Uterus (tissue), 4 donors: Measurements from ENCODE around the gene FRMD4B. TPM values are rescaled to one million over a fixed set of nuclear protein-coding genes. Genes with fewer than 3 reads are reported as not detected.

Experiments
- DNase-seq, 2 donors: peaks; one replicate each; pipeline ENCODE4 v3.0.0-alpha.2; 2019 to 2020
- H3K27ac ChIP-seq, 2 donors: fragments of 200-600 bp; sonication (generic); 1 replicate in 1 of 2; 2 replicates in 1 of 2; pipeline ENCODE4 v1.5.1; 2016 to 2018
- H3K27me3 ChIP-seq, 2 donors: fragments of 200-600 bp; sonication (generic); one replicate each; pipeline ENCODE4 v1.5.1; 2018 to 2019; ENCODE audit warnings: control low read depth in 1 of 2
- H3K36me3 ChIP-seq, 2 donors: fragments of 200-600 bp; sonication (generic); one replicate each; pipeline ENCODE4 v1.5.1; 2019; ENCODE audit warnings: control low read depth in 1 of 2
- H3K4me1 ChIP-seq, 2 donors: fragments of 200-600 bp; sonication (generic); one replicate each; pipeline ENCODE4 v1.5.1; 2018 to 2019; ENCODE audit warnings: control low read depth in 1 of 2
- H3K4me3 ChIP-seq, 2 donors: fragments of 200-600 bp; sonication (generic); 1 replicate in 1 of 2; 2 replicates in 1 of 2; pipeline ENCODE4 v1.5.1; 2018 to 2019; ENCODE audit warnings: mild to moderate bottlenecking in 1 of 2
- H3K9me3 ChIP-seq, 2 donors: fragments of 200-600 bp; sonication (generic); one replicate each; pipeline ENCODE4 v1.5.1; 2019; ENCODE audit warnings: control low read depth in 1 of 2
- POLR2A ChIP-seq, 2 donors: fragments of 450-650 bp; IDR thresholded peaks; one replicate each; pipeline ENCODE4 v1.6.1; 2016; ENCODE audit warnings: antibody characterized with exemption in 2 of 2, mild to moderate bottlenecking in 1 of 2, moderate library complexity in 1 of 2
- intact Hi-C: fragments of 100-400 bp; cut with DNase I; formaldehyde crosslinking; loops from one replicate; pipeline ENCODE4 v1.15.1; 2023; ENCODE audit warnings: low total_unique reads
- total RNA-seq, 4 donors: library from RNA; depleted of rRNA in 3 of 4; stranded (reverse); fragments of >200 nt in 3 of 4; gene quantifications; one replicate each; pipeline versions ENCODE4 v1.1.0 to v1.2.4, GENCODE V29; 2014 to 2023
- TF ChIP-seq, protein P1 (sequence below), 4 experiments: fragments of 200-600 bp in 2 of 4; fragments of 450-650 bp in 2 of 4; sonication (generic) in 2 of 4; IDR thresholded peaks; one replicate each; pipeline ENCODE4 v1.5.1; 2016 to 2019; ENCODE audit warnings: antibody characterized with exemption in 4 of 4, mild to moderate bottlenecking in 2 of 4, moderate library complexity in 1 of 4
- donor health status: DM: yes; HTN: yes; CAD: no.

Gene FRMD4B
- total RNA-seq, 4 donors from 2014 or later, result 9.4 to 87.0 (median 23.6) TPM

DNA sequence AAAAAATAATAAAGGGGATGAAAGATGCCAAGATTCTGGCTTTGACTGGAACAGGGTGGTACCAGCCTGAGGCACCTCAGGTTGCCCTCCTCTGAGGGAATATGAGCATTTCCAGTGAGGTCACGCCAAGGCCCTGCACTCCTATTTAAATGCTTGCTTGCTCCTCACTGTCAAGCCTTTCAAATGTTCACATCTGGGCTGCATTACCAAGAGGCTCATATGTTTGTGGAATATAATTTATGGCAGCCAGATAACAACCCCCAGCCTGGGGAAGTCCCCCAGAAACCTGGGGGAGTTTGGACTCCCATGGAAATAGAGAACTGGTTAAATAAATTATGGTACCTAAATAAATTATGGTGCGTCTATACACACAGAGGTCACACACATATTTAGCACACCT lies 88.4 kb downstream of the FRMD4B start:
- H3K4me3 ChIP-seq, result no peak overlapping the region
- peaks cover 0 to 6% of the 10 kb centered on the region in 2 donors for H3K4me1 ChIP-seq
- intact Hi-C loops, result no loop called here
- TF ChIP-seq, protein P1, sequence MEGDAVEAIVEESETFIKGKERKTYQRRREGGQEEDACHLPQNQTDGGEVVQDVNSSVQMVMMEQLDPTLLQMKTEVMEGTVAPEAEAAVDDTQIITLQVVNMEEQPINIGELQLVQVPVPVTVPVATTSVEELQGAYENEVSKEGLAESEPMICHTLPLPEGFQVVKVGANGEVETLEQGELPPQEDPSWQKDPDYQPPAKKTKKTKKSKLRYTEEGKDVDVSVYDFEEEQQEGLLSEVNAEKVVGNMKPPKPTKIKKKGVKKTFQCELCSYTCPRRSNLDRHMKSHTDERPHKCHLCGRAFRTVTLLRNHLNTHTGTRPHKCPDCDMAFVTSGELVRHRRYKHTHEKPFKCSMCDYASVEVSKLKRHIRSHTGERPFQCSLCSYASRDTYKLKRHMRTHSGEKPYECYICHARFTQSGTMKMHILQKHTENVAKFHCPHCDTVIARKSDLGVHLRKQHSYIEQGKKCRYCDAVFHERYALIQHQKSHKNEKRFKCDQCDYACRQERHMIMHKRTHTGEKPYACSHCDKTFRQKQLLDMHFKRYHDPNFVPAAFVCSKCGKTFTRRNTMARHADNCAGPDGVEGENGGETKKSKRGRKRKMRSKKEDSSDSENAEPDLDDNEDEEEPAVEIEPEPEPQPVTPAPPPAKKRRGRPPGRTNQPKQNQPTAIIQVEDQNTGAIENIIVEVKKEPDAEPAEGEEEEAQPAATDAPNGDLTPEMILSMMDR (IDR thresholded peaks at IDR 0.05), result no peak
- TF ChIP-seq POLR2A (IDR thresholded peaks at IDR 0.05), result no peak
- H3K27me3 ChIP-seq, result no peaks in the 10 kb centered on the region
- no peak for DNase-seq
- H3K9me3 ChIP-seq, result no peaks in the 10 kb centered on the region
- no peaks in the 10 kb centered on the region for H3K36me3 ChIP-seq
- H3K27ac ChIP-seq, result peak overlapping the region; percentile 23 to 42

DNA sequence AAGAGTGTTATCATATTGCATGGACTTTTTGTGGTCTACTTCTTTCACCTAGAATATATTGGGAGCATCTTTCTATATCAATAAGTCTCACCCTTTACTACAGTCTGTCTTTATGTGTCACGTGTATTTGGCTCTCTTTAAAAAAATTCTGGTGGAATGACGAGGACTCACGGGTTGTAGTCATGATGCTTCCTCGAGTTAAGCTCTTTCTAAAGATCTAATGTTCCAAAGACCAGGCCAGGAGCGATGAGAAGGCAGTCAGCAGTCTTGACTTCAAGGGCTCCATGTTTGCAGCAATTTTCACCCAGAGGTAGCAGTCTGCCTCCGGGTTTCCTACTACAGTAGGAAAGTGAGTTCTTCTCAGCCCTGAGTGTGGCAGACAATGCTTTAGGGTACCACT lies 88.9 kb downstream of the FRMD4B start:
- Histone ChIP-seq H3K27me3 (no peaks in the 10 kb centered on the region), H3K9me3 (no peaks in the 10 kb centered on the region), H3K27ac (peak overlapping the region; percentile 23 to 42), H3K4me3 (no peak overlapping the region), H3K36me3 (no peaks in the 10 kb centered on the region), H3K4me1 (peaks cover 0 to 6% of the 10 kb centered on the region in 2 donors)
- DNase-seq, result no peak
- intact Hi-C loops, result no loop called here
- no peak for TF ChIP-seq POLR2A (IDR thresholded peaks at IDR 0.05)
- TF ChIP-seq, protein P1 (IDR thresholded peaks at IDR 0.05), result no peak

GRCh38 chr3:69294014-69294766 lies 91.7 kb downstream of the FRMD4B start:
- Histone ChIP-seq H3K27me3 (no peaks in the 10 kb centered on the region), H3K4me1 (peaks cover 0 to 6% of the 10 kb centered on the region in 2 donors), H3K4me3 (no peak overlapping the region), H3K9me3 (no peaks in the 10 kb centered on the region), H3K27ac (peak overlapping the region; percentile 29 to 55), H3K36me3 (no peaks in the 10 kb centered on the region)
- DNase-seq, result peak in 1 of 2 donors; percentile 37
- TF ChIP-seq, protein P1 (IDR thresholded peaks at IDR 0.05), result no peak
- TF ChIP-seq POLR2A (IDR thresholded peaks at IDR 0.05), result no peak
- intact Hi-C loops, result no loop called here

DNA sequence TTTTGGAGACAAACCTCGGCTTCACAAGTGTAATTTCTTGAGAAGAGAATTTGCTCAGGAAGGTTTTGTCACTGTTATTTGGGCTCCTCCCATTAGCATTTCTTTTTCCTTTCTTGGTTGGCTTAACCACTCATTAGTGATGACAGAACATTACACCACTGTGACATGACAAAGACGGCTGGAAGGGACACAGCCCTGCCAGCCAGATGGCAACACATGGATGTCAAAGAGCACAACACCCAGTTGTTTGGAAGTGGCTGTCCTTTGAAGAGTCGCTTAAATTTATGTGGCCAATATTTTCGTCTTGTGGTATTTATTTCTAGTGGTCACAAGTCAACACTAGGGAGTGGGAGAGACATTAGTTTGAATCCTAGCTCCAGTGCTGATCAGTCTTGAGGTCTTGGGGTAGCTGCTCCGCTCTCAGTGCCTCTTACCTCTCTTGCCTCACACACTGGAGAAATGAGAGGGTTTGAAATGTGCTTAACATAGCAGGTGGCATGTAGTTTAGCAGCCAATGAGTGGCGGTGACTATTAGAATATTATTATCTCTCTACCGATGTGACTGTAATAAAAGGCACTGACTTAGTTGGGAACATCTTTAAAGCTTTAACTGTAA lies 92.8 kb downstream of the FRMD4B start:
- Histone ChIP-seq H3K27ac (peak overlapping the region in 1 of 2 donors; percentile 55), H3K9me3 (no peaks in the 10 kb centered on the region), H3K4me1 (peaks cover 0 to 6% of the 10 kb centered on the region in 2 donors), H3K4me3 (no peak overlapping the region), H3K27me3 (no peaks in the 10 kb centered on the region), H3K36me3 (no peaks in the 10 kb centered on the region)
- intact Hi-C loops, result no loop called here
- DNase-seq, result no peak
- TF ChIP-seq, protein P1 (IDR thresholded peaks at IDR 0.05), result no peak
- no peak for TF ChIP-seq POLR2A (IDR thresholded peaks at IDR 0.05)

DNA sequence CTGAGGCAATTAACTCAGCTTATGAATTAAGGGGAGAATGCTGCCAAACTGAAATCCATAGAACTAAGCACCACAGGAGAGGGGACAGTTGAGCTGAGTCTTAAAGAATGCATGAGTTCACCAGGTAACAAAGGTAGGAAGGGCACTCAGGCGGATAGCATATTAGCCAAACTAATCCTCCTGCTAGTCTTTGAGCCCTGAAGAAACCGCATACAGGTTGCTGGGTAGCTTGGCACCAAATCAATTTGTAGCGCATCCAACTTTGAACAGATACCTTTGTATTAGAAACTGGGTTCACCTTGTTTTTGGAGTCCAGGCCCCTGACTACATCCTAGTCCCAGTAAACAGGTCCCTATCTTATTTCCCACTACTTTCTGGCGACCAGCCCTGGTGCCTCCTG lies 93.7 kb downstream of the FRMD4B start:
- Histone ChIP-seq H3K9me3 (no peaks in the 10 kb centered on the region), H3K4me1 (no peaks in the 10 kb centered on the region), H3K27me3 (no peaks in the 10 kb centered on the region), H3K27ac (no peak overlapping the region), H3K4me3 (no peak overlapping the region), H3K36me3 (no peaks in the 10 kb centered on the region)
- no peak for DNase-seq
- intact Hi-C loops, result no loop called here
- TF ChIP-seq POLR2A (IDR thresholded peaks at IDR 0.05), result no peak
- TF ChIP-seq, protein P1 (IDR thresholded peaks at IDR 0.05), result no peak
